Measurements from ENCODE around the gene CMIP. TPM values are rescaled to one million over a fixed set of nuclear protein-coding genes. Genes with fewer than 3 reads are reported as not detected.

The CMIP gene
- total RNA-seq, 1 experiment from 2014 or later, result 48.2 TPM

DNA sequence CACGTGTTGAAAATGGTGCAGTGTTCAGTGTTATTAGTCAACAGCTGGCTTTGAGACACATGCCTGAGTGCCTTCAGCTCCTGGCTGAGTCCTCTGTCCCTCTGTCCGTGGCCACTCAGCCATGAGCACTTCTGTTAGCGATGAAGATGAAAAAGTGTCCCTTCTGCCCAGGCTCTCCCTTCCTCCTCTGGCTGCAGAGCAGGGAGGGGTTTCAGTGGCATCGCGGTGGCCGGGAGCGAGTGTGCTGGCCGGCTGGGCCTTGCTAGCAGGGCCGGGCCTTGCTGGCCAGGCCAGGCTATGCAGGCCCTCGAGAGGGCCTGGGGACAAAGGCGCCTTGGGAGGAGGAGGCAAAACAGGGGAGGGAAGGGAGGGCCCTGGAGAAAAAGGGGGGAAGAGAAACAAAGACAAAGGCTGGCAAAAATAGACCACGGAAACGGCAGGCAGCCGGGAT is 47.7 kb downstream of the CMIP start:
- H4K91ac ChIP-seq (ENCODE audit: insufficient read length, low read depth, low read length), result no peak overlapping the region
- peak overlapping the region; percentile 33; the same call in 1 of the 2 replicates for H3K14ac ChIP-seq (ENCODE audit: insufficient read depth, low read length)
- no peak overlapping the region for H2BK12ac ChIP-seq (ENCODE audit: insufficient read length, low read depth, low read length)
- no peak overlapping the region for H3K18ac ChIP-seq (ENCODE audit: insufficient read length, low read depth, low read length)
- no peak overlapping the region for H2BK15ac ChIP-seq (ENCODE audit: low read depth, low read length)
- no peak overlapping the region for H2BK20ac ChIP-seq (ENCODE audit: low read depth, low read length, poor library complexity, severe bottlenecking)
- no peak overlapping the region for H2AK5ac ChIP-seq (ENCODE audit: insufficient read length, low read length)
- DNase-seq, result no peak
- H2BK120ac ChIP-seq (ENCODE audit: low read depth, low read length, poor library complexity, severe bottlenecking), result no peak overlapping the region
- no peak overlapping the region for H3K56ac ChIP-seq (ENCODE audit: insufficient read length, low read depth, low read length)
- H3K9me3 ChIP-seq (ENCODE audit: control insufficient read depth, low read depth, low read length), result no peaks in the 10 kb centered on the region
- peaks cover 34 to 37% of the 10 kb centered on the region in 2 experiments for H3K4me1 Mint-ChIP-seq
- H3K23ac ChIP-seq (ENCODE audit: insufficient read length, low read depth, low read length), result no peak overlapping the region
- H4K20me1 ChIP-seq (ENCODE audit: control insufficient read depth, insufficient read depth, insufficient read length), result peaks cover 2% of the 10 kb centered on the region
- H3K27ac Mint-ChIP-seq, result peak overlapping the region; percentile 66 to 93 (median 73); a peak in 6 of 7 replicates
- no peak overlapping the region for H3T11ph ChIP-seq (ENCODE audit: low read length)
- TF ChIP-seq, protein P1, sequence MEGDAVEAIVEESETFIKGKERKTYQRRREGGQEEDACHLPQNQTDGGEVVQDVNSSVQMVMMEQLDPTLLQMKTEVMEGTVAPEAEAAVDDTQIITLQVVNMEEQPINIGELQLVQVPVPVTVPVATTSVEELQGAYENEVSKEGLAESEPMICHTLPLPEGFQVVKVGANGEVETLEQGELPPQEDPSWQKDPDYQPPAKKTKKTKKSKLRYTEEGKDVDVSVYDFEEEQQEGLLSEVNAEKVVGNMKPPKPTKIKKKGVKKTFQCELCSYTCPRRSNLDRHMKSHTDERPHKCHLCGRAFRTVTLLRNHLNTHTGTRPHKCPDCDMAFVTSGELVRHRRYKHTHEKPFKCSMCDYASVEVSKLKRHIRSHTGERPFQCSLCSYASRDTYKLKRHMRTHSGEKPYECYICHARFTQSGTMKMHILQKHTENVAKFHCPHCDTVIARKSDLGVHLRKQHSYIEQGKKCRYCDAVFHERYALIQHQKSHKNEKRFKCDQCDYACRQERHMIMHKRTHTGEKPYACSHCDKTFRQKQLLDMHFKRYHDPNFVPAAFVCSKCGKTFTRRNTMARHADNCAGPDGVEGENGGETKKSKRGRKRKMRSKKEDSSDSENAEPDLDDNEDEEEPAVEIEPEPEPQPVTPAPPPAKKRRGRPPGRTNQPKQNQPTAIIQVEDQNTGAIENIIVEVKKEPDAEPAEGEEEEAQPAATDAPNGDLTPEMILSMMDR (conservative IDR thresholded peaks at IDR 0.05), result no peak
- H4K8ac ChIP-seq (replicated peaks; ENCODE audit: insufficient read length, low read depth, low read length), result no peak overlapping the region
- peaks cover 7% of the 10 kb centered on the region; the same call in 1 of the 2 replicates for H3K79me2 ChIP-seq (ENCODE audit: insufficient read depth, low read length)
- no peak overlapping the region for H3K27ac ChIP-seq (ENCODE audit: insufficient read length, low read depth, low read length)
- H3K9ac ChIP-seq (ENCODE audit: extremely low read depth, insufficient read length, low read length), result no peak overlapping the region
- H3K36me3 Mint-ChIP-seq (ENCODE audit: insufficient read depth in 1 of 3, low read depth in 3 of 3), result no peaks in the 10 kb centered on the region; a peak in 1 of 7 replicates
- H3K27me3 ChIP-seq (ENCODE audit: insufficient read depth, low read length), result no peaks in the 10 kb centered on the region
- H3K9me3 Mint-ChIP-seq, result no peaks in the 10 kb centered on the region
- no peaks in the 10 kb centered on the region for H3K23me2 ChIP-seq (ENCODE audit: insufficient read length, low read depth, low read length, poor library complexity, severe bottlenecking)
- no peak overlapping the region for H3K4me2 ChIP-seq (ENCODE audit: insufficient read depth, insufficient read length, low read length)
- no peaks in the 10 kb centered on the region for H3K27me3 Mint-ChIP-seq (ENCODE audit: low read depth)
- peaks cover 8% of the 10 kb centered on the region for H3K79me1 ChIP-seq (ENCODE audit: insufficient read depth, low read depth, low read length, poor library complexity, severe bottlenecking)
- no peak overlapping the region for H4K5ac ChIP-seq (ENCODE audit: insufficient read length, low read depth, low read length)
- WGBS (ENCODE audit: extremely low coverage, insufficient read length, low lambda C conversion rate), result no CpG with 5 or more reads among the region's 14 CpGs
- no peak overlapping the region for H2AFZ ChIP-seq (ENCODE audit: low read length)
- H3K4me3 Mint-ChIP-seq, result no peak overlapping the region; a peak in 1 of 5 replicates
- no peaks in the 10 kb centered on the region; the same call in 1 of the 2 replicates for H3K4me1 ChIP-seq (ENCODE audit: insufficient read depth, low read length)
- H2BK5ac ChIP-seq (ENCODE audit: insufficient read length, low read length), result no peak overlapping the region
- H3K4ac ChIP-seq (ENCODE audit: low read depth, low read length), result no peak overlapping the region

Measured in H9 (cell line).